Keratinocyte (primary cell): ENCODE results near the gene BABAM2. TPM values are rescaled to one million over a fixed set of nuclear protein-coding genes. Genes with fewer than 3 reads are reported as not detected.

Experiments used
- DNase-seq: peaks from one replicate; pipeline ENCODE4 v3.0.0-alpha.2; 2011; ENCODE audit warnings: low read depth, missing footprints, low spot score
- FAIRE-seq: peaks from 2 replicates; lab custom pipeline; 2011; peaks lifted over from hg19 to GRCh38; lab: Jason Lieb, UNC
- H2AFZ ChIP-seq: 2 replicates; pipeline ENCODE4 v1.6.0; 2012; ENCODE audit warnings: low read length, control low read depth, inconsistent platforms; ENCODE audit not compliant: control insufficient read depth
- H3K27ac ChIP-seq: 2 replicates; pipeline ENCODE4 v1.5.1; 2011; ENCODE audit warnings: low read length; ENCODE audit not compliant: control insufficient read depth, insufficient read depth
- H3K27me3 ChIP-seq: 3 replicates; pipeline ENCODE4 v1.6.0; 2011; ENCODE audit warnings: low read length; ENCODE audit not compliant: control insufficient read depth, insufficient read depth; ENCODE audit errors: extremely low read depth
- H3K36me3 ChIP-seq, 2 experiments: 2 replicates in 1 of 2; 3 replicates in 1 of 2; pipeline ENCODE4 v1.5.1; 2011; ENCODE audit warnings: low read length in 2 of 2, mild to moderate bottlenecking in 1 of 2; ENCODE audit not compliant: control insufficient read depth in 2 of 2, insufficient read depth in 2 of 2; ENCODE audit errors: extremely low read depth in 1 of 2
- H3K4me1 ChIP-seq: 3 replicates; pipeline ENCODE4 v1.5.1; 2011; ENCODE audit warnings: low read length; ENCODE audit not compliant: control insufficient read depth, insufficient read depth; ENCODE audit errors: extremely low read depth
- H3K4me2 ChIP-seq: 3 replicates; pipeline ENCODE4 v1.6.0; 2011; ENCODE audit warnings: low read depth, low read length; ENCODE audit not compliant: control insufficient read depth, insufficient read depth; ENCODE audit errors: extremely low read depth
- H3K4me3 ChIP-seq, 3 experiments: fragments of 200-600 bp in 1 of 3; sonication (generic) in 1 of 3; 2 replicates in 2 of 3; 3 replicates in 1 of 3; pipeline ENCODE4 v1.5.1; 2011 to 2016; ENCODE audit warnings: low read length in 3 of 3, mild to moderate bottlenecking in 3 of 3, control low read depth in 2 of 3, inconsistent platforms in 1 of 3, low read depth in 1 of 3, mixed read lengths in 1 of 3, mixed run types in 1 of 3, moderate library complexity in 1 of 3; ENCODE audit not compliant: control insufficient read depth in 2 of 3, insufficient read depth in 2 of 3; ENCODE audit errors: extremely low read depth in 1 of 3
- H3K79me2 ChIP-seq: 2 replicates; pipeline ENCODE4 v1.6.0; 2012; ENCODE audit warnings: low read length; ENCODE audit not compliant: control insufficient read depth, insufficient read depth
- H3K9ac ChIP-seq: 3 replicates; pipeline ENCODE4 v1.6.0; 2011; ENCODE audit warnings: low read length; ENCODE audit not compliant: control insufficient read depth, insufficient read depth; ENCODE audit errors: extremely low read depth
- H3K9me1 ChIP-seq: 3 replicates; pipeline ENCODE4 v1.6.0; 2011; ENCODE audit warnings: low read length; ENCODE audit not compliant: control insufficient read depth, insufficient read depth; ENCODE audit errors: extremely low read depth
- H3K9me3 ChIP-seq: 2 replicates; pipeline ENCODE4 v1.5.1; 2012; ENCODE audit warnings: low read depth, low read length; ENCODE audit not compliant: control insufficient read depth
- H4K20me1 ChIP-seq: 3 replicates; pipeline ENCODE4 v1.6.0; 2011; ENCODE audit warnings: low read length; ENCODE audit not compliant: control insufficient read depth, insufficient read depth; ENCODE audit errors: extremely low read depth
- EZH2 ChIP-seq: IDR thresholded peaks from one replicate; pipeline ENCODE4 v1.6.1; 2012; ENCODE audit warnings: inconsistent platforms, mild to moderate bottlenecking, low read length, moderate library complexity
- dilution Hi-C: fragments of 300-500 bp; cut with MboI; formaldehyde crosslinking; loops from one replicate; pipeline ENCODE4 v1.7.0; 2020; ENCODE audit warnings: low sequenced_read_pairs; ENCODE audit not compliant: extremely low pct_ligation_motif_present
- polyA plus RNA-seq, 5 experiments: library from polyadenylated mRNA; depleted of rRNA in 3 of 5; stranded (reverse) in 3 of 5; stranded (forward) in 1 of 5; unstranded in 1 of 5; fragments of >200 nt; gene quantifications; 1 replicate in 1 of 5; 2 replicates in 3 of 5; 3 replicates in 1 of 5; pipeline versions ENCODE4 v1.2.1 to v1.2.3, GENCODE V29; 2011 to 2012; ENCODE audit warnings: missing spikeins in 2 of 5, low read depth in 1 of 5, low replicate concordance in 1 of 5
- TF ChIP-seq, protein P1 (sequence below), 3 experiments: IDR thresholded peaks in 1 of 3; conservative IDR thresholded peaks in 1 of 3; optimal IDR thresholded peaks in 1 of 3; 2 replicates in 2 of 3; 3 replicates in 1 of 3; pipeline versions ENCODE3 to v1.5.1; 2011; ENCODE audit warnings: low read length in 3 of 3, mild to moderate bottlenecking in 3 of 3, moderate library complexity in 2 of 3, control low read depth in 1 of 3, inconsistent platforms in 1 of 3; ENCODE audit not compliant: insufficient read depth in 2 of 3; ENCODE audit errors: extremely low read depth in 1 of 3

Gene BABAM2
- polyA plus RNA-seq, 1 donor (not counting 4 experiments of a cell fraction or from before 2014, with no cell fraction given), result 29.8 TPM

DNA sequence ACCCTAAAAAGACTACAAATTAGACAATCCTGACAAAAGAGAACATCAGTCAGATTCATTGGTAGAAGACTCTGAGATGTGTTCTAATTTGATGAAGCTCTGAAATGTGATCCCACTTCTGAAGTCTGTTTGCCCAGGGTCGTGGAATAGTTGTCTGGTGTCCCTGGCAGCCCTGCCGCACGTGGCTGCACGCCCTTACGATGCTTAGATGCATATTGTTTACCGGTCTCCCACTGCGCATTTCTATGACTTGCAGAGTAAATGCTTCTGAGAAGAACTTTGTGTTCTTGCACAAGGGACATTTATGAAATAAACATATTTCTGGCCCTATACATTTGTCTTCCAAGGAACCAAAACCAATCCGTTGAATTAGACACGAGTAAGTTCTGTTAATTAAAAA, 243.2 kb downstream of the BABAM2 start:
- Histone ChIP-seq H3K9ac (no peak overlapping the region), H3K27ac (peak overlapping the region; percentile 10), H3K4me1 (peaks cover 24% of the 10 kb centered on the region), H3K9me3 (no peaks in the 10 kb centered on the region), H3K4me3 (no peak overlapping the region), H4K20me1 (no peaks in the 10 kb centered on the region), H2AFZ (no peak overlapping the region), H3K4me2 (peak overlapping the region; percentile 62), H3K9me1 (no peaks in the 10 kb centered on the region), H3K36me3 (no peaks in the 10 kb centered on the region), H3K79me2 (no peaks in the 10 kb centered on the region), H3K27me3 (no peaks in the 10 kb centered on the region)
- TF ChIP-seq EZH2, result no peak
- TF ChIP-seq, protein P1, sequence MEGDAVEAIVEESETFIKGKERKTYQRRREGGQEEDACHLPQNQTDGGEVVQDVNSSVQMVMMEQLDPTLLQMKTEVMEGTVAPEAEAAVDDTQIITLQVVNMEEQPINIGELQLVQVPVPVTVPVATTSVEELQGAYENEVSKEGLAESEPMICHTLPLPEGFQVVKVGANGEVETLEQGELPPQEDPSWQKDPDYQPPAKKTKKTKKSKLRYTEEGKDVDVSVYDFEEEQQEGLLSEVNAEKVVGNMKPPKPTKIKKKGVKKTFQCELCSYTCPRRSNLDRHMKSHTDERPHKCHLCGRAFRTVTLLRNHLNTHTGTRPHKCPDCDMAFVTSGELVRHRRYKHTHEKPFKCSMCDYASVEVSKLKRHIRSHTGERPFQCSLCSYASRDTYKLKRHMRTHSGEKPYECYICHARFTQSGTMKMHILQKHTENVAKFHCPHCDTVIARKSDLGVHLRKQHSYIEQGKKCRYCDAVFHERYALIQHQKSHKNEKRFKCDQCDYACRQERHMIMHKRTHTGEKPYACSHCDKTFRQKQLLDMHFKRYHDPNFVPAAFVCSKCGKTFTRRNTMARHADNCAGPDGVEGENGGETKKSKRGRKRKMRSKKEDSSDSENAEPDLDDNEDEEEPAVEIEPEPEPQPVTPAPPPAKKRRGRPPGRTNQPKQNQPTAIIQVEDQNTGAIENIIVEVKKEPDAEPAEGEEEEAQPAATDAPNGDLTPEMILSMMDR (optimal IDR thresholded peaks at IDR 0.05 in 1 of 3, IDR thresholded peaks at IDR 0.05 in 1 of 3, conservative IDR thresholded peaks at IDR 0.05 in 1 of 3; ENCODE audit: extremely low read depth in 1 of 3, insufficient read depth in 2 of 3, low read length in 3 of 3), result no peak
- FAIRE-seq, result no peak
- dilution Hi-C loops, result no loop called here
- DNase-seq, result no peak

DNA sequence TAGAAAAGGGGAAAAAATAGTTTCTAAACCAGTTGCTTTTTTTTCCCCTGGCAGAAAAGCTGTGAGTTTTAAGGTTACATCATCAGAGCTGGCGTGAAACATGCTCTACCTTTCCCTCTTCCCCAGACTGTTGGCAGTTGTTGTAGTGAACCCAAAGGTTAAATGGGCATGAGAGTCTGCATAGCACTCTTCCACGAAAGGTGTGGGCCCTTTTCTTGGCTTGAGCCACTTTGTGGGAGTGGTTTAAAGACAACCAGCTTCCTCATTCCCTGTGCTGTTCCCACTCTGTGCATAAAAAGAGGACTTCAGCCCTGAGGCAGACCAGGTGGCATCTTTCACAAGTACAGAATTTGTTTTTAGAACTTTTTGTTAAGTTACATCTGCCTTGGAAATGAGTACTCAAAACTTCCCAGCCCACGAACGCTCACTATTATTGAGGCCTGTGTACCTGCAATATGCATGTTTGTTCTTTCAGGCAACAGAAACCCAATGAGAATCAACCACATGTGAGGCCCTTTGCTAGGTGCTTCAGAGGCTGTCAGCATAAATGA, 243.8 kb downstream of the BABAM2 start:
- dilution Hi-C loops, result no loop called here
- DNase-seq, result no peak
- H3K9me1 ChIP-seq, result no peaks in the 10 kb centered on the region

More for the DNA sequence above, 243.8 kb downstream of the BABAM2 start:
- Histone ChIP-seq H3K36me3 (no peaks in the 10 kb centered on the region), H3K4me1 (peaks cover 24% of the 10 kb centered on the region), H3K4me3 (no peak overlapping the region), H3K27ac (no peak overlapping the region), H4K20me1 (no peaks in the 10 kb centered on the region), H3K79me2 (no peaks in the 10 kb centered on the region), H3K9me3 (no peaks in the 10 kb centered on the region), H3K4me2 (peak overlapping the region; percentile 46), H3K27me3 (no peaks in the 10 kb centered on the region), H3K9ac (no peak overlapping the region), H2AFZ (peak overlapping the region; percentile 37)
- TF ChIP-seq, protein P1 (optimal IDR thresholded peaks at IDR 0.05 in 1 of 3, IDR thresholded peaks at IDR 0.05 in 1 of 3, conservative IDR thresholded peaks at IDR 0.05 in 1 of 3; ENCODE audit: extremely low read depth in 1 of 3, insufficient read depth in 2 of 3, low read length in 3 of 3), result no peak
- no peak for TF ChIP-seq EZH2
- FAIRE-seq, result peak; percentile 82
